ENCODE data around the gene ELMOD2.

ELMOD2 gene

DNA sequence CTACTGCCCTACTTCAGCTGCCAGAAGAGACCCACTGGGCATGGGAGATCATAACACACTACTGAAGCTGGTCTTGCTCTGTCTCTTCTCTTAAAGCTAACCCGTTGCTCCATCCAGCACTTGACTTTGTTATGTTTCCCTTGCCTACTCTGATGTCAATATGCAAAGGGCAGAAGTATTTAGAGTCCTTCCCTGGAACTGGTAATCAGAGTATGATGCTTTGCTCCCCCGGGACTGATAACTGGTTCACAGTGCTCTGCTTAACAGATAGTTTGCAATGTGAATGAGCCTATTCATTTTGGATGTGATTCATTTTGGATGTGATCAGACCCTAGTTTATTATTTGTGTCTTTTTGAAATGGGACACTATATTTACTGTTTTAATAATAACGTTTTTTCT lies 57.1 kb downstream of the ELMOD2 start:
- DNase-seq (ENCODE audit: low spot score), result no peak

DNA sequence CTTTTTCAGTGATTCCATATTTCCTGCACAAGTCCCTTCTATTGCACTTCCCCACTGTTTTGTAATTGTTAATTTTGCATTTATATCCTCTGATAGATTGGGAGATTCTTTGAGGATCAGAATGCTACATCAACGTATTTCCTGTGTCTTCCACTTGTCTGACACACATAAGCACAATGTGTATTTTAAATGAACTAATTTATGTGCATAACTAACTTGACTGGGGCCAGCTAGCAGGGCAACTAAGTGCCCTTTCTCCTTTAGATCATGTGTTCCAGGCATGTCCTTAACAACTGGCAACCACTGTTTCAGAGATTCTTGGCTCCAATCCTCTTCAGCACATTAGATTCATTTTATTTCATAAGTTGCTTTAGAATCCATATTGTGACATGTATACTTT lies 60.5 kb downstream of the ELMOD2 start:
- no peak for DNase-seq (ENCODE audit: low spot score)

DNA sequence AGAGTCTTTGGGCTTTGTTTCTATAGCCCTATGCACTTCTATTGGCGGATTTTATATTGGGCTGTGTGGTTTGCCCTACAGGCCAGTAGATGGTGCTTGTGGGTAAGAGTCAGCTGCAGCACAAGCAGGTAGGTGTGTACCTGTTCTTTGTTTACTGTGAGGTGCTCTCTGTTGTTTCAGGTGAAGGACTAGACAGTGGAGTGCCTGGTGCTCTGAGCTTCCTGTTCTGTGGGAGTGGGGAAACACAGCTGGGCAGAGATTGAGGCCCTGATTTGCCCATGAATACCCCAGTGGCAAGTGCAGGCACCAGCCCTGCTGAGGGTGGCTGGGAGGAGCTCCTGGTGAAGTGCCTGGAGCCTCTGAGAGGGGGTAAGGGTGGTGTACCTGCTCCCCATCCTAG lies 71.1 kb downstream of the ELMOD2 start:
- DNase-seq (ENCODE audit: low spot score), result no peak

DNA sequence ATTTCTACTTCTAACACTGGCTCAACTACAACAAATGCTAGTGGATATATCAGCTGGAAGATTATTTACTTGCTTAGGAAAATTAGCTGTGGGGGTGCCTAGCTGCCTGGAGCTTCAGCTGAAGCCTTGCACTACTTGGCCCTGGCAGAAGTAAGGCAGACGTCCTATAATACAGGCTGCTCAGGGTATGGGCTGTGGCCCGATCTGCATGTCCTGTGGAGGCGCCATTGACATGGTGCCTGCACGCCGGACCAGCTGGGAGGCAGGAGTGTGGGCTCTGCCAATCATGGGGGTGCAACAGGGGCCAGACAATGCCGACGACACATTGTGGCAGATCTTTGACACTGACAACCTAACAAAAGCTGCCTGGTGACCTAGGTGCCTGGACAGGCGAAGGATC lies 76.4 kb downstream of the ELMOD2 start:
- DNase-seq (ENCODE audit: low spot score), result no peak

DNA sequence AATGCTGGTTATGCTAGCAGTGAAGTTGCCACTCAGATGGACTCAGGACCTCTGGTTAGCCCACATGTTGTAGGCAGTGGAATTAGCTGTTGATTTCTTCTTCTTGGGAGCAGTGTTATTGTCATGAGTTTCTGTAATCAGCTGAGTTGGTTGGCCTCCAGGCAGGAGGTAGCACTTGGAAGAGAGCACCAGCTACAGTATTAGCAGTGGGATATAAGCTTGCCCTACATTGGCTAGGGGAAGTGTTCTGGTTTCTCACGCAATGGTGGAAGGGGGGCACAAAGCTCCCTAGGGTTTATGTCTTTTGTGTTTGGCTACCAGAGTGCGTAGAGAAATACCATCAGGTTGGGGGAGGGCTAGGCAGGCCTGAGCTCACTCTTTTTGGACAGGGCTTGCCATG lies 78.7 kb downstream of the ELMOD2 start:
- no peak for DNase-seq (ENCODE audit: low spot score)

DNA sequence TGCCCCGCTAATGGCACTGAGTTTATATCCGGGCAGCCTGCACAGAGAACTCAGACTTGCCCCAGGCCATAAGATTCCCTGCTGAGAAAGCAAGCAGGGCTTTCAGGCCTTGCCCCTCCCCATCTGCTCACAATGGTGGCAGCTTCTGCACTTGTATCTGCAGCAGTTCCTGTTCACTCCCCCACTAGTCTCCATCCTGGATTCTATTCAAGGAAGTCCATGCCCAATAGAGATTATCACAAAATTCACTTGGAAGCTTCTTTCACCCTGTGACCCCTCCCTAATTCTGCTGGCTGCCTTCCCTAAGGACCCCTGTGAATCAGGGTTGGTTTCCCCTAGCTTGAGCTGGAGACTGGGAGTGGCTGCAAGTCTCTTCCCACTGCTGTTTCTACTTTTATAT lies 79.3 kb downstream of the ELMOD2 start:
- no peak for DNase-seq (ENCODE audit: low spot score)

Measured in CD4-positive, alpha-beta T cell treated with Interleukin-6 at 100 ng/mL for 8 hours (primary cell).